ENCODE data around the gene MLLT10.

MLLT10 gene

DNA sequence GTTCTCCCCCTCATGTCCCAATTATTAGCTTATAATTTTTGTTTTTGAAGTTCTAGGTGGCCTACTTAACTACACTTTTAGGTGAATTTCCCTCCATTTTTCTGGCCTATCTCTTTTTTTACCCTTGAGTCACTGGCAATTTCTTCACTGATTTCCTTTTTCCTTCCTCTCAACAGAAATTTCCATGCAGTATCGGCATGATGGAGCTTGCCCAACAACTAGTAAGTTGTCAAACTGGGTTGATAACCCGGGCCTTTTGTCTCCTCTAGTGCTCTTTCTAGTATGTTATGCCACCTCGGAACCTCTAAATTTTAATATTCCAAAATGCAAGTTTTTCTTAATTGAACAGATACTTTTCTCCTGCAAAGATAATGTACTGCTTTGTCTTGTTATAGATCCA is 147.1 kb downstream of the MLLT10 start:
- TF ChIP-seq POLR2AphosphoS5 (IDR thresholded peaks at IDR 0.05; ENCODE audit: low read depth, low read length): no peak
- no peak for TF ChIP-seq POLR2A (IDR thresholded peaks at IDR 0.05; ENCODE audit: low read depth, low read length)
- TF ChIP-seq TAF1 (IDR thresholded peaks at IDR 0.05; ENCODE audit: borderline replicate concordance, low read depth, low read length): no peak
- no peak for FAIRE-seq
- DNase-seq (ENCODE audit: insufficient read length): no peak

DNA sequence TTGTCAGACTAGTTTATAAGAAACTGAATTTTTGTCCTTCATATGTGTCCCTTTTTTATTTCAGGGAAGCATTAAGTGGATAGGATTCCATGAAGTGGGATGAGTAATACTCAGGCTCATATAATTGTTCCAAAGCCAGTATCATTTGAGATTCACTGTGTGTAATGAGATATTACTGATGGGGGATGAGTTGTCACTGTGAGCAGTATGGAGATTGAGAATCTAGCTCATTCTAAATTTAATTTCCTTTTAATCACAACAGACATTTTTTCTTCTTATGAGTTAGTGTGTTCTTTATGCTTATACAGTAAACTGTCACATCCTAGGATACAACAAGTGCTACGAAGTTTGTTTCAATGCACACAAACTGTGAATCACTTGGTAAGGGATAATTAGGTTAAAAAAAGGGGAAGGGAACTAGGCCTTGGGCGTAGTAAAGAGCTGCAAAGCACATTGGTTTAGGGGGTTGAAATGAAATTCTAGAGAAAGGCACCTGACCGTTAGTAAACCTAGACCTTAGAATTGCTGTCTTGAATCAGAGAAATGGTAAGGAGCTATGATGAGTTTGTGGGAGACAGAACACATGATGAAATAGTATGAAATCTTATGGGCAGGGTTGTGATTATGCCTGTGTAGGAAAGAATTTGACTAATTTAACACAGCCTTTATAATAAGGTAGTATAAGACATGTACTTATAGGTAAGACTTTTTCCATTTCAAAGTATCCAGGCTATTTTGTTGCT is 153.4 kb downstream of the MLLT10 start:
- DNase-seq (ENCODE audit: insufficient read length): no peak
- TF ChIP-seq POLR2AphosphoS5 (IDR thresholded peaks at IDR 0.05; ENCODE audit: low read depth, low read length) (no peak), TAF1 (IDR thresholded peaks at IDR 0.05; ENCODE audit: borderline replicate concordance, low read depth, low read length) (no peak), POLR2A (IDR thresholded peaks at IDR 0.05; ENCODE audit: low read depth, low read length) (no peak)
- peak; percentile 51 for FAIRE-seq

DNA sequence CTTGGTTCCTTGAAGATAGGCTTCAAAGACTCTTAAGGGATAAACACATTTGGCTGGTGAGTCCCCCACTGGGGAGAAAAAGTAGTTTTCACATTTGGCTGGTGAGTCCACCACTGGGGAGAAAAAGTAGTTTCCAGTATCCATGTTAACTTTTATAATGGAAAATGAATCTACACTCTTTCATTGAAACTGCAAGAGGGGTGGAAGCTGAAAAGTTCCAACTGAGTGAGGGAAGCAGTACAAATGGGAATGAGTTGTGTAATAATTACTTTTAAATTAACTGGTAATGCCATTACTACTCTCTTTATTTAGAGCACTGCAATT is 153.9 kb downstream of the MLLT10 start:
- DNase-seq (ENCODE audit: insufficient read length) (no peak), FAIRE-seq (no peak)
- TF ChIP-seq POLR2AphosphoS5 (IDR thresholded peaks at IDR 0.05; ENCODE audit: low read depth, low read length) (no peak), TAF1 (IDR thresholded peaks at IDR 0.05; ENCODE audit: borderline replicate concordance, low read depth, low read length) (no peak), POLR2A (IDR thresholded peaks at IDR 0.05; ENCODE audit: low read depth, low read length) (no peak)

DNA sequence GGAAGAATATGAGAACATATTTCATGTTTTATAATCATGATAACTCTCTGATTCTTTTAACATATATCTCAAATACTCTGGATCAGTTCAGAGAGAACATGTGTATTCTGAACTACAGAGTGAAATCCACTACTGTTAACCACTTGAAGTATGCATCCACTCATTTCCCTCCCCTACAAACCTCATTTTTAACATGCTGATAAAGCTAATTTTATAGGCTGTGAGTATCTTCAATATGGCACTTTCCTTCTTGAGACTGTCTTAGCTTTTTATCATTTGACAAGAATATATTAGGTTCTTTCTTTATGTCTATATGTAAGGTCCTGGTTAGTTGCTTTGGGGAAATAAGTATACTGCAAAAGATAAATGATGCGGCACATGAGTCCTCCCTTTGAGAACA is 154.8 kb downstream of the MLLT10 start:
- TF ChIP-seq POLR2A (IDR thresholded peaks at IDR 0.05; ENCODE audit: low read depth, low read length) (no peak), TAF1 (IDR thresholded peaks at IDR 0.05; ENCODE audit: borderline replicate concordance, low read depth, low read length) (no peak), POLR2AphosphoS5 (IDR thresholded peaks at IDR 0.05; ENCODE audit: low read depth, low read length) (no peak)
- no peak for DNase-seq (ENCODE audit: insufficient read length)
- FAIRE-seq: no peak

DNA sequence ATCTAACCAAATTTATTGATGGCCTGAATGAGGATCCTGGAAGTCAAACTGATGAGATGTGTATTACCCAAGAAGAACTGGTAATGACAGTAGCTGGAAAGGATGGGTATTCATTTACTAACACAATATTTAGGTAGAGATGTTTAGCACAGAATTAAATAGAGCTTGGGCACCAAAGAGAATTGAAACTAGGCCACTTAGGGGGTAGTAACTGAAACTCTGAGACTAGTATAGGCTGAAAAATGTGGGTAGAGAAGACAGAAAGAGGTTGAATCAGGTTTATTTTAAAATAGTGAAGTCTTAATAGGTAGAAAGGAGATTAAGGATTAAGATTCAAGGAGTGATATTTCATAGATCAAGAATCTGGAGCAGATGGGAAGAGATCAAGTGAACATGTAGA is 155.8 kb downstream of the MLLT10 start:
- DNase-seq (ENCODE audit: insufficient read length) (no peak), FAIRE-seq (peak; percentile 63)
- TF ChIP-seq TAF1 (IDR thresholded peaks at IDR 0.05; ENCODE audit: borderline replicate concordance, low read depth, low read length) (no peak), POLR2A (IDR thresholded peaks at IDR 0.05; ENCODE audit: low read depth, low read length) (no peak), POLR2AphosphoS5 (IDR thresholded peaks at IDR 0.05; ENCODE audit: low read depth, low read length) (no peak)

DNA sequence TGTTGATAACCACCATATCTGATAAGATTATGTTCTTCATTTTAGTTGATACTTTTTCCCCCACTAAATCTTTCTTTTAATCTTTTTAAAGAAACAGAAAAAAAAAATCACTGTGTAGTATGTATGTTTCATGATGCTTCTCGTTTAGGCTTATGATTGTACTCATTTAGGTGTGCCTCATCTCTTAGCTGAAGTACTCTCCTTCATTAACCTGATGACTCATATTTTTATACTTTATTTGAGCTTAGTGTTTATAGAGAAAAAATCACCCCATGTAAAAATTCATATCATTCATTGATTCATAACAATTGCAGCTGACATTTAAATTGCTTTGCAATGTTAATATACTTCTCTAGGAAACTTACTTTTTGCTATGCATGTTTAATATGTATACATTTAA is 158.9 kb downstream of the MLLT10 start:
- TF ChIP-seq POLR2A (IDR thresholded peaks at IDR 0.05; ENCODE audit: low read depth, low read length): no peak
- DNase-seq (ENCODE audit: insufficient read length) (no peak), FAIRE-seq (no peak)

DNA sequence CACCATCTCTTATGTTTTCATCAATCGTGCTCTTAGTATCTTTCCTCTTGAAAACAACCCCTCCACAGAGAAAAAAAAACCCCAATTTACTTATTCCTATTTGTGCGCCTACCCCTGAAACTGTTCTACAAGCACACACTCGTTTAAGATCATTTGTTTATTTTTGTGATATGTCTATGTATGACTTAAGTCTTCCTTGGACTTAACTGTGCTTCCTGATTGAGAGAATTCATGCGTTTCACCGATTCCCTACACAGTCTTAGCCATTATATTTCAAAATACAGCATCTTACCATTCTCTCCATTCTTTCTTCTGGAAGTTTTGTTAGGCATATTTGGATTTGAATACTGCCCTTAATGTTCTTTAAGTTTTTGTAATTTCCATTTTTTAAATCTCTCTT is 159.4 kb downstream of the MLLT10 start:
- DNase-seq (ENCODE audit: insufficient read length) (no peak), FAIRE-seq (no peak)
- TF ChIP-seq TAF1 (IDR thresholded peaks at IDR 0.05; ENCODE audit: borderline replicate concordance, low read depth, low read length) (no peak), POLR2A (IDR thresholded peaks at IDR 0.05; ENCODE audit: low read depth, low read length) (no peak), POLR2AphosphoS5 (IDR thresholded peaks at IDR 0.05; ENCODE audit: low read depth, low read length) (no peak)

DNA sequence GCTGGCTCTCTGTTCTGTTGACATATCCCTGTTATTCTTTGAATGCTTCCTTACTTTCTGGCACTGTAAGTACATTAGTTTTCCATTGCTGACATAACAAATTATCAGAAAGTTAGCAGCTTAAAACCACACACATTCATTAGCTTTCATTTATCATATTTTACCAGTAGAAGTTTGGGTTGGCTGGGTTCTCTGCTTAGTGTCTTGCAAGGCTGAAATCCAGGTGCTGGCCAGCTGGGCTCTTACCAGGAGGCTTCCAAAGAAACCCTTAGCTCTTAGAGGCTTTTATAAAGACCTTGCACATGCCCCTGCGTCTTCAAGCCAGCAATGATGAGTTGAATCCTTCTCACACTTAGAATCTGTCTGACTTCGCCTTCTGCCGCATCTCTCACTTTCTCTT is 160.6 kb downstream of the MLLT10 start:
- FAIRE-seq (no peak), DNase-seq (ENCODE audit: insufficient read length) (no peak)
- TF ChIP-seq POLR2A (IDR thresholded peaks at IDR 0.05; ENCODE audit: low read depth, low read length) (no peak), POLR2AphosphoS5 (IDR thresholded peaks at IDR 0.05; ENCODE audit: low read depth, low read length) (no peak), TAF1 (IDR thresholded peaks at IDR 0.05; ENCODE audit: borderline replicate concordance, low read depth, low read length) (no peak)

DNA sequence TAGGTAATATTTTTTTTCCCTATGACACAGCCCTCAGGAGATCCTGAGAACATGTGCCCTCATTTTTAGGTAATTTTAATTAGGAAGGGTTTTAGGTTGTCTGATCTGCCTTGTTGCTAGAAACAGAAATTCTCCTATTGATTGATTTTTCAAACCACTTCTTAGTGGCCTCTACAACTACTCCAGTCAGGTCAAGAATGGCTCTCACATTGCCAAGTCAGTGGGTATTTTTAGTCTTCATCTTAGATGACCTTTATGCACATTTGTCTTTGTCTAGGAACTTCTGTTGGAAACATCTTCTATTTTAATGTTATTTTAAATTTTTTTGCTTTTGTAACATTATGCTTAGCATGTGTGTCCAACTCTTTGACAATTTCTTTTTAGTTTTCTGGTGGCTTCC is 162.3 kb downstream of the MLLT10 start:
- FAIRE-seq (no peak), DNase-seq (ENCODE audit: insufficient read length) (no peak)
- TF ChIP-seq POLR2AphosphoS5 (IDR thresholded peaks at IDR 0.05; ENCODE audit: low read depth, low read length) (no peak), POLR2A (IDR thresholded peaks at IDR 0.05; ENCODE audit: low read depth, low read length) (no peak), TAF1 (IDR thresholded peaks at IDR 0.05; ENCODE audit: borderline replicate concordance, low read depth, low read length) (no peak)

DNA sequence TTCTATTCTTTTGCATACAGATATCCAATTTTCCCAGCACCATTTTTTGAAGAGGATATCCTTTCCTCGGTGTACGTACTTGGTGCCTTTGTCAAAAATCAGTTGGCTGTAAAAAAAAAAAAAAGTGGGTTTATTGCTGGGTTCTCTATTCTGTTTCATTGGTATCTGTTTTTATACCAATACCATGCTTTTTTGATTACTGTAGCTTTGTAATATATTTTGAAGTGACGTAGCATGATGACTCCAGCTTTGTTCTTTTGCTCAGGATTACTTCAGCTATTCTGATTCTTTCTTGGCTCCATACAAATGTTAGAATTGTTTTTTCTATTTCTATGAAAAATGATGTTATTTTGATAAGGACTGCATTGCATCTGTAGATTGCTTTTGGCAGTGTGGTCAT is 165.5 kb downstream of the MLLT10 start:
- no peak for DNase-seq (ENCODE audit: insufficient read length)
- TF ChIP-seq POLR2A (IDR thresholded peaks at IDR 0.05; ENCODE audit: low read depth, low read length) (no peak), TAF1 (IDR thresholded peaks at IDR 0.05; ENCODE audit: borderline replicate concordance, low read depth, low read length) (no peak), POLR2AphosphoS5 (IDR thresholded peaks at IDR 0.05; ENCODE audit: low read depth, low read length) (no peak)
- FAIRE-seq: no peak

DNA sequence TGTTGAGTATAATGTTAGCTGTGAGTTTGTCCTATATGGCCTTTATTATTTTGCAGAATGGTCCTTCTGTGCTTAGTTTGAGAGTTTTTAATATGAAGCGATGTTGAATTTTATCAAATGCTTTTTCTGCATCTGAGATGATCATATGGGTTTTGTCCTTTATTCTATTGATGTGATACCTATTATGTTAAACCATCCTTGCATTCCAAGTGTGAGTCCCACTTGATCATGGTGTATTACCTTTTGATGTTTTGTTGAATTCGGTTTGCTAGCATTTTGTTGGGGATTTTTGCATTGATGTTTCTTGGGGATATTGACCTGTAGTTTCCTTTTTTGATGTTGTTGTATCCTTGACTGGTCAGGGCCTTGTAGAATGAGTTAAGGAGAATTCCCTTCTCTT is 166.4 kb downstream of the MLLT10 start:
- FAIRE-seq (peak; percentile 64), DNase-seq (ENCODE audit: insufficient read length) (no peak)
- TF ChIP-seq POLR2AphosphoS5 (IDR thresholded peaks at IDR 0.05; ENCODE audit: low read depth, low read length): no peak
- TF ChIP-seq POLR2A (IDR thresholded peaks at IDR 0.05; ENCODE audit: low read depth, low read length): no peak

DNA sequence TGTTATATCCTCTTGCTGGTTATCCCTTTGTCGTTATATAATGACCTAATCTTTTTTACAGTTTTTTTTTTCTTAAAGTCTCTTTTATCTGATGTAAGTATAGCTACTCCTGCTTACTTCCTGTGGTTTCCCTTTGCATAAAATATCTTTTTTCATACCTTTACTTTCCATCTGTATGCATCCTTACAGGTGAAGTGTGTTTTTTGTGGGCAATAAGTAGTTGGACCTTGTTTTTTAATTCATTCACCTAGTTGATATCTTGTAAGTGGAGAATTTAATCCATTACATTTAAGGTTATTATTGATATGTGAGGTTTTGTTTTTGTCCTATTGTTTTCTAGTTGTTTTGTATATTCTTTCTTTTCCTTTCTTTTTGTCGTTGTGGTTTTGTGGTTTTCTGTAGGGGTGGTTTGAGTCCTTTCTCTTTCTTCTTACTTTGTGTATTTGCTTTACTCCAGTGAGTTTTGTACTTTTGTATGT is 168.6 kb downstream of the MLLT10 start:
- TF ChIP-seq TAF1 (IDR thresholded peaks at IDR 0.05; ENCODE audit: borderline replicate concordance, low read depth, low read length): no peak
- TF ChIP-seq POLR2AphosphoS5 (IDR thresholded peaks at IDR 0.05; ENCODE audit: low read depth, low read length): no peak
- no peak for TF ChIP-seq POLR2A (IDR thresholded peaks at IDR 0.05; ENCODE audit: low read depth, low read length)
- FAIRE-seq (peak; percentile 77), DNase-seq (ENCODE audit: insufficient read length) (no peak)
